ENCODE measurements around the gene MTMR3. TPM values are rescaled to one million over a fixed set of nuclear protein-coding genes. Genes with fewer than 3 reads are reported as not detected.

The MTMR3 gene
- total and polyA plus RNA-seq, 2 of the 8 experiments (the other 6 are each of a cell fraction or from before 2014, with no cell fraction given) = 16.9 to 18.5 TPM

DNA sequence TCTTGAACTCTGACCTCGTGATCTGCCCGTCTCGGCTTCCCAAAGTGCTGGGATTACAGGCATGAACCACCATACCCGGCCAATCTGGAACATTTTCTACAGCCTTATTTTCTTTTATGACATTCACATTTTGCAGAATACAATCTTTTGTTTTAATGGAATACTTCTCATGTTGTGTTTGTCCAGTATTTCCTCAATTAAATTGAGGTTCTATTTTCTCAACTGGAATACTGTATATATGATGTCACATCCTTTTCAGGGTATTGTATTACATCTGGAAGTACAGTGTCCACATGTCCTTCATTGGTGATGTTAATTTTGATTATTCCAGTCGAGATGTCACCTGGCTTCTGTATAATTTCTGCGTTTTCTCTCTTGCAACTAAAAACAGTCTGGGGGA lies 106.5 kb downstream of the MTMR3 start:
- 91% methylated on average over 6 of the region's 6 CpGs; no CpG with 5 or more reads in 1 of the 2 experiments for WGBS, 2 experiments (ENCODE audit: extremely low coverage in 1 of 2, insufficient coverage in 1 of 2, insufficient read length in 1 of 2, insufficient replicate concordance in 2 of 2, low coverage in 1 of 2, low lambda C conversion rate in 2 of 2, missing lambda C conversion rate in 1 of 2)
- no peak overlapping the region for H2BK20ac ChIP-seq (ENCODE audit: low read length)
- H2AFZ ChIP-seq (ENCODE audit: low read length) = no peak overlapping the region
- H3K4me3 ChIP-seq (ENCODE audit: extremely low read depth in 1 of 4, insufficient read depth in 2 of 4, low read depth in 3 of 4, low read length in 4 of 4) = no peak overlapping the region
- TF ChIP-seq KDM1A (IDR thresholded peaks at IDR 0.05; ENCODE audit: borderline replicate concordance, low read length) (no peak), BCL11A (IDR thresholded peaks at IDR 0.05; ENCODE audit: low read depth in 2 of 2, low read length in 2 of 2) (no peak), RBBP5 (IDR thresholded peaks at IDR 0.05; ENCODE audit: borderline replicate concordance, low read depth, low read length) (no peak), CBX5 (IDR thresholded peaks at IDR 0.05; ENCODE audit: low read depth, low read length) (no peak), POLR2A (IDR thresholded peaks at IDR 0.05; ENCODE audit: control extremely low read depth in 1 of 2, low read depth in 2 of 2, low read length in 2 of 2) (no peak), YY1 (IDR thresholded peaks at IDR 0.05; ENCODE audit: low read depth, low read length) (no peak)
- ChIA-PET POLR2A (ENCODE audit: partially characterized antibody) (no interaction called here), CTCF (ENCODE audit: partially characterized antibody) (interaction anchor here (3.2 kb wide), 1 partner anchor 16 kb away, joined by 11 read pairs; no protein-coding TSS in a partner anchor)
- no peaks in the 10 kb centered on the region for H3K23me2 ChIP-seq (ENCODE audit: low read depth, low read length)
- H3K4ac ChIP-seq (replicated peaks; ENCODE audit: insufficient read length, low read depth, low read length) = no peak overlapping the region
- no peaks in the 10 kb centered on the region for H4K20me1 ChIP-seq (replicated peaks in 1 of 2; ENCODE audit: control insufficient read depth in 1 of 2, insufficient read depth in 2 of 2, low read length in 2 of 2)
- no peak for FAIRE-seq
- no peak overlapping the region for H4K8ac ChIP-seq (ENCODE audit: extremely low read depth, insufficient read depth, low read length)
- no peak overlapping the region for H3K14ac ChIP-seq (ENCODE audit: insufficient read length)
- H3K79me1 ChIP-seq (ENCODE audit: low read depth, low read length) = no peaks in the 10 kb centered on the region; the same call in 1 of the 2 replicates
- H3K56ac ChIP-seq (replicated peaks; ENCODE audit: insufficient read length, low read depth, low read length) = no peak overlapping the region
- no peak overlapping the region for H3K23ac ChIP-seq (ENCODE audit: insufficient read length)
- H2BK12ac ChIP-seq (ENCODE audit: low read depth, low read length) = no peak overlapping the region
- H3K36me3 ChIP-seq (ENCODE audit: control insufficient read depth in 2 of 4, insufficient read depth in 4 of 4, low read length in 3 of 4) = peaks cover 0 to 7% (median 2%) of the 10 kb centered on the region in 4 experiments; a peak in 3 of 8 replicates
- H4K91ac ChIP-seq (replicated peaks; ENCODE audit: insufficient read length, low read length) = no peak overlapping the region
- H4K5ac ChIP-seq (ENCODE audit: insufficient read length, low read depth, low read length) = no peak overlapping the region
- no peaks in the 10 kb centered on the region for H3K9me3 ChIP-seq (ENCODE audit: insufficient read depth in 2 of 2, low read depth in 1 of 2, low read length in 1 of 2)
- no peaks in the 10 kb centered on the region for H3K27me3 ChIP-seq (replicated peaks in 1 of 4; ENCODE audit: control insufficient read depth in 3 of 4, extremely low read depth in 1 of 4, insufficient read depth in 3 of 4, low read length in 3 of 4)
- DNase-seq (ENCODE audit: low read depth in 1 of 2, low spot score in 2 of 2) = no peak
- H3K4me2 ChIP-seq (ENCODE audit: insufficient read depth in 1 of 2, low read depth in 2 of 2, low read length in 2 of 2) = no peak overlapping the region
- no peak overlapping the region for H3K18ac ChIP-seq (ENCODE audit: extremely low read depth, low read length)
- no peak overlapping the region for H2AK5ac ChIP-seq (ENCODE audit: low read depth, low read length)
- no peak overlapping the region for H3K9ac ChIP-seq (replicated peaks in 1 of 4; ENCODE audit: extremely low read depth in 1 of 4, low read depth in 3 of 4, low read length in 3 of 4)
- H3K27ac ChIP-seq (ENCODE audit: low read depth, low read length) = no peak overlapping the region
- H2BK120ac ChIP-seq (replicated peaks; ENCODE audit: low read depth, low read length) = no peak overlapping the region
- H3K79me2 ChIP-seq (ENCODE audit: control insufficient read depth in 1 of 2, insufficient read depth in 2 of 2, low read length in 2 of 2) = no peaks in the 10 kb centered on the region; a peak in 1 of 4 replicates
- H2BK5ac ChIP-seq (ENCODE audit: low read depth, low read length) = no peak overlapping the region
- peaks cover 0 to 7% (median 4%) of the 10 kb centered on the region in 4 experiments; a peak in 3 of 7 replicates for H3K4me1 ChIP-seq (replicated peaks in 1 of 4; ENCODE audit: control insufficient read depth in 3 of 4, insufficient read depth in 4 of 4, low read length in 3 of 4)
- no peak overlapping the region for H2BK15ac ChIP-seq (ENCODE audit: low read length)
